ENCODE measurements around the gene NQO2. TPM values are rescaled to one million over a fixed set of nuclear protein-coding genes. Genes with fewer than 3 reads are reported as not detected.
"Not testable (repeated sequence)": the region's sequence is repeated elsewhere in the genome, so short reads cannot be mapped to it uniquely, and the experiment has no call there.

The NQO2 gene
- total RNA-seq, 1 donor from 2014 or later: 28.1 TPM

GRCh38 chr6:3058957-3059356 is 59.3 kb downstream of the NQO2 start:
- no peak overlapping the region for H3K4me3 Mint-ChIP-seq (ENCODE audit: unreplicated experiment)
- no peaks in the 10 kb centered on the region for H3K36me3 Mint-ChIP-seq (ENCODE audit: unreplicated experiment)
- H3K9me3 Mint-ChIP-seq (ENCODE audit: unreplicated experiment): peaks cover 1% of the 10 kb centered on the region
- no peak for DNase-seq
- peaks cover 13% of the 10 kb centered on the region for H3K4me1 Mint-ChIP-seq (ENCODE audit: low read depth, unreplicated experiment)
- TF ChIP-seq CTCF (IDR thresholded peaks at IDR 0.05; ENCODE audit: partially characterized antibody, unreplicated experiment): no peak
- H3K27ac Mint-ChIP-seq (ENCODE audit: unreplicated experiment): no peak overlapping the region
- H3K27me3 Mint-ChIP-seq (ENCODE audit: unreplicated experiment): no peaks in the 10 kb centered on the region

- H3K9me3 Mint-ChIP-seq (ENCODE audit: unreplicated experiment); H3K4me3 Mint-ChIP-seq (ENCODE audit: unreplicated experiment); H3K36me3 Mint-ChIP-seq (ENCODE audit: unreplicated experiment); H3K27ac Mint-ChIP-seq (ENCODE audit: unreplicated experiment); DNase-seq; H3K4me1 Mint-ChIP-seq (ENCODE audit: low read depth, unreplicated experiment); H3K27me3 Mint-ChIP-seq (ENCODE audit: unreplicated experiment): not testable (repeated sequence)
Observed at GRCh38 chr6:3060092-3060491, 60.4 kb downstream of the NQO2 start.

GRCh38 chr6:3061501-3061941 is 61.8 kb downstream of the NQO2 start:
- Mint-ChIP-seq H3K9me3 (ENCODE audit: unreplicated experiment) (peaks cover 3% of the 10 kb centered on the region), H3K27me3 (ENCODE audit: unreplicated experiment) (peaks cover 7% of the 10 kb centered on the region), H3K4me3 (ENCODE audit: unreplicated experiment) (no peak overlapping the region), H3K27ac (ENCODE audit: unreplicated experiment) (no peak overlapping the region), H3K4me1 (ENCODE audit: low read depth, unreplicated experiment) (peaks cover 3% of the 10 kb centered on the region), H3K36me3 (ENCODE audit: unreplicated experiment) (no peaks in the 10 kb centered on the region)
- TF ChIP-seq CTCF (IDR thresholded peaks at IDR 0.05; ENCODE audit: partially characterized antibody, unreplicated experiment): no peak
- no peak for DNase-seq

- H3K36me3 Mint-ChIP-seq (ENCODE audit: unreplicated experiment); H3K4me1 Mint-ChIP-seq (ENCODE audit: low read depth, unreplicated experiment); H3K4me3 Mint-ChIP-seq (ENCODE audit: unreplicated experiment); H3K9me3 Mint-ChIP-seq (ENCODE audit: unreplicated experiment); H3K27ac Mint-ChIP-seq (ENCODE audit: unreplicated experiment); DNase-seq: not testable (repeated sequence)
- peaks cover 11% of the 10 kb centered on the region for H3K27me3 Mint-ChIP-seq (ENCODE audit: unreplicated experiment)
Observed at GRCh38 chr6:3063340-3063732, 63.6 kb downstream of the NQO2 start.

- peak; percentile 82 for DNase-seq
- no peak for TF ChIP-seq CTCF (IDR thresholded peaks at IDR 0.05; ENCODE audit: partially characterized antibody, unreplicated experiment)
- H3K4me1 Mint-ChIP-seq (ENCODE audit: low read depth, unreplicated experiment): peaks cover 3% of the 10 kb centered on the region
- H3K27ac Mint-ChIP-seq (ENCODE audit: unreplicated experiment): peak overlapping the region; percentile 86
- peaks cover 8% of the 10 kb centered on the region for H3K9me3 Mint-ChIP-seq (ENCODE audit: unreplicated experiment)
- no peaks in the 10 kb centered on the region for H3K36me3 Mint-ChIP-seq (ENCODE audit: unreplicated experiment)
- H3K27me3 Mint-ChIP-seq (ENCODE audit: unreplicated experiment): peaks cover 11% of the 10 kb centered on the region
- peak overlapping the region; percentile 97 for H3K4me3 Mint-ChIP-seq (ENCODE audit: unreplicated experiment)
Observed at GRCh38 chr6:3063733-3064700, 64.3 kb downstream of the NQO2 start.

Measured in glutamatergic neuron (in vitro differentiated cells).